Erythroblast (primary cell): ENCODE measurements around the gene EMCN.
"Not testable (repeated sequence)": the region's sequence is repeated elsewhere in the genome, so short reads cannot be mapped to it uniquely, and the experiment has no call there.

ENCODE experiments used
- DNase-seq, 2 experiments: peaks; one replicate each; lab custom pipeline; 2025; lab: John Stamatoyannopoulos, UW
- GATA1 ChIP-seq: IDR thresholded peaks from 2 replicates; pipeline ENCODE4 v1.6.1; 2011; ENCODE audit warnings: low read depth, mild to moderate bottlenecking, control low read depth, low read length, moderate library complexity
- POLR2A ChIP-seq: IDR thresholded peaks from 2 replicates; pipeline ENCODE4 v1.6.1; 2011; ENCODE audit warnings: mild to moderate bottlenecking, low read length

EMCN gene

GRCh38 chr4:100461807-100462605, 55.8 kb downstream of the EMCN start:
- DNase-seq, result no peak
- no peak for TF ChIP-seq POLR2A
- no peak for TF ChIP-seq GATA1

- TF ChIP-seq GATA1, result no peak
- TF ChIP-seq POLR2A, result no peak
- no peak for DNase-seq
These were observed 67.4 kb downstream of the EMCN start for GRCh38 chr4:100450449-100450848.

GRCh38 chr4:100431416-100431815, 86.4 kb downstream of the EMCN start:
- DNase-seq, result no peak
- TF ChIP-seq GATA1 (no peak), POLR2A (no peak)

- DNase-seq, result no peak
- no peak for TF ChIP-seq POLR2A
- TF ChIP-seq GATA1, result no peak
These were observed 87.4 kb downstream of the EMCN start for GRCh38 chr4:100430451-100430850.

DNA sequence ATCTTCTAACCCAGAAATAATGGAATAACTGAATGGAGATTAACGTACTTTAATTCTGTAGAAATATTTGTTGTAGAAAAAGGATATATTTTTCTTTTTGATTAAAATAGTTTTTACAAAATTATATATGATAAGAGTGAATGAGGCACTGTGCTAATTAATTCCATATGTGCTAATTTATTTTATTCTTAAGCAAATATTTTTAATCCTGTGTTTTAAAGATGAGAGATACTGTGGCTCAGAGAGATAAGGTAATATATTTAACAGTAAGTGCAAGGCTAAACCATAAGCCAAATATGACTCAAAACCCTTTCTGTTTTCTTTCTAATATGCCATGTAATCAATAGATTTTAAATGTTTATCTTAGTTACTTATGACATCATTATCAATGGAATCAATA, 88.2 kb downstream of the EMCN start:
- no peak for DNase-seq
- TF ChIP-seq POLR2A (no peak), GATA1 (no peak)

DNA sequence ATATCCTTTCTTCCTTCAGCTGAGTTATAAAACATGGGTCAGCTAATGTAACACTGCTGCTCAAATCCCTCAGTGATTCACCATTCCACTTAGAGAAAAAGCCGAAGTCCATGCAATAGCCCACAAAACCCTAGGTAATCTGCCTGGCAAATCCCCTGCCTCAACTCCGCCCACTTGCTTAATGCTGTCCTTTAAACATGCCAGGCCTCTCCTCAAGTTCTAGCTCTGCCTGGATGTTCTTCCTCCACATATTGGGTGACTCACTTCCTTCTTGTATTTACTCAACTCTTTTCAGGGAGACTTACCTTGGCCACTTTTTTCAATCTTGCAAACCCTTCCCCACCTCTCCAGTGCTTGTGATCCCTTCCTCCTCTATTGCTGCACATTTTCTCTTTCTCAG, 89.8 kb downstream of the EMCN start:
- no peak for TF ChIP-seq POLR2A
- no peak for TF ChIP-seq GATA1
- DNase-seq, result no peak

- TF ChIP-seq GATA1 (no peak), POLR2A (no peak)
- DNase-seq, result no peak
These were observed 93.4 kb downstream of the EMCN start for GRCh38 chr4:100424376-100424775.

DNA sequence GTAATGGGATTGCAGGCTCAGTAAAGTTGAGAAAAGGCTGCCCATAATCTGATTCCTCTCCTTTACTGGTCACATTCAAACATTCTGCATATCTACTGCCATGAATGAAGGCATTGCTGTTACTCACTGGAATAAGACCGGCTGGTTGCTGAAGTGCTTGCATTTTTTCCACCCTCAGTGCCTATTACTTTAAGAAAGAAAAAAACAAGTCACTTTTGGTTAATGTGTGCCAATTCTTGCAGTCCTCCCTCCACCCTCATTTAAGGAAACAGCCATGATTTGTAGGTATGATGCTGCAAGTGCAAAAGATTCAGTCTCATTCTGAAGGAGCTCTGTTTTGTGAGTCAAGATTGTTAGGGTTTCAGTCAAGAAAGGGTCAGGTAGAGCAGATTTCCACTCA, 94.9 kb downstream of the EMCN start:
- no peak for DNase-seq
- TF ChIP-seq POLR2A, result no peak
- TF ChIP-seq GATA1, result no peak

DNA sequence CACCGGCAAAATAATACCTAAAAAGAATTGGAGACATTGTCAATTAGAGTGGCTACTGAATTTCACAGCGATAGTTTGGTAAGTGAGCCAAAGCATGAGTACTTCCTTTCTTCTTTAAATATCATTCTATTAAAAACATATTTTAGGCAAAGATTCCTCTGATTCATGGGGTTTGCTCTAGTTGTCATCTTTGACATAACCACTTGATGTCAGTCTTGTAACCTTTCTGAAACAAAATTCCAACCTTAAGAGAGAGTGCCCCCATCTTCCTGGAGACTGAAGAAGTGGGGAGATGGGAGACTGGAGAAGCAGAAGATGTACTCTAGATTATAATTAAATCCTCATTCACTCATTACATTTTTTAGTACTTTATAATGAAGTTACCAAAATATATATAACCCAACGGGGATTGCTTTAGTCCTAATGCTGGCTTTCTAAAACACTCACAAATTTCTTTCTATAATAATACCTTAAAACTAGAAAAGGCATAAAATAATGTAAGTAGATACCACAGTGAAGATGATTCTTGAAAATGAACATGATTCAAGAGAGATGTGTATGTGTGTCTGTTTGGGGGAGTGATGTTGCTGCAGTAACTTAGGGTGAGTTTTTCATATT, 96.4 kb downstream of the EMCN start:
- TF ChIP-seq POLR2A, result no peak
- no peak for TF ChIP-seq GATA1
- peak in 1 of 2 experiments; percentile 2 for DNase-seq

DNA sequence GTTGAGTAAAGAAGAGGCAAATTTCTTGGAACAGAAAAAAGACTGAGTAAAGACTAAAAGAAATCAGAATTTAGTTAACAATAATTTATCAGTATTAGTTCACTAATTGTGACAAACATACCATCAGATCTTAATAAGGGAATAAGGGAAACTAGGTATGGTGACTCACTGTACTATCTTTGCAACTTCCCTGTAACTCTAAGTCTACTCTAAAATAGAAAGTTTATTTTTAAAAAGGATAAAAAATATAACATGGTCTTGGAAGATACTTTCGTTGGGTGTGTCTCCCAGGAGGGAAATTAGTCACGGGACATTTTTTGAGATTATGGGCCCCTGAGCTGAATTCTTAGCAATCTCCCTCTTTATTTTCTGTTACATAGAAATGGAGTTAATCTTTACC, 97.3 kb downstream of the EMCN start:
- TF ChIP-seq GATA1 (no peak), POLR2A (no peak)
- no peak for DNase-seq

DNA sequence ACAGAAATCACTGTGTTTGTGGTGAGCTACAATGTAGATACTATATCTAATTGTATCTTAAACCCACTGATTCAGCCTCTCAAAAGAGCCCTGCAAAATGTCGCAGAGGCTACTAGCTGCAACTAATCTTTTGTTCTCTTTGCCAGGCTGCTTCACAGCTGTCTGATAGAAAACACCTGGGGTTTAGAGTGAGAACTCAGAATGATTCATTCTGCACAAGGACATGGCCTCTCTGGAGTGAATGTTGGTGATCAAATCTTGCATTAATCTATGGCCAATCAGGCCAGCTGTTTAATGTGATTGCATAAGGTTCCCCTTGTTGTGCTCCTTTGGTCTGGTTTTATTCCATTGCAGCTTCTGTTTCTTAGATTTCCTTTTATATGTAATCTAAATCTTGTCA, 100.3 kb downstream of the EMCN start:
- TF ChIP-seq GATA1 (no peak), POLR2A (no peak)
- no peak for DNase-seq

DNA sequence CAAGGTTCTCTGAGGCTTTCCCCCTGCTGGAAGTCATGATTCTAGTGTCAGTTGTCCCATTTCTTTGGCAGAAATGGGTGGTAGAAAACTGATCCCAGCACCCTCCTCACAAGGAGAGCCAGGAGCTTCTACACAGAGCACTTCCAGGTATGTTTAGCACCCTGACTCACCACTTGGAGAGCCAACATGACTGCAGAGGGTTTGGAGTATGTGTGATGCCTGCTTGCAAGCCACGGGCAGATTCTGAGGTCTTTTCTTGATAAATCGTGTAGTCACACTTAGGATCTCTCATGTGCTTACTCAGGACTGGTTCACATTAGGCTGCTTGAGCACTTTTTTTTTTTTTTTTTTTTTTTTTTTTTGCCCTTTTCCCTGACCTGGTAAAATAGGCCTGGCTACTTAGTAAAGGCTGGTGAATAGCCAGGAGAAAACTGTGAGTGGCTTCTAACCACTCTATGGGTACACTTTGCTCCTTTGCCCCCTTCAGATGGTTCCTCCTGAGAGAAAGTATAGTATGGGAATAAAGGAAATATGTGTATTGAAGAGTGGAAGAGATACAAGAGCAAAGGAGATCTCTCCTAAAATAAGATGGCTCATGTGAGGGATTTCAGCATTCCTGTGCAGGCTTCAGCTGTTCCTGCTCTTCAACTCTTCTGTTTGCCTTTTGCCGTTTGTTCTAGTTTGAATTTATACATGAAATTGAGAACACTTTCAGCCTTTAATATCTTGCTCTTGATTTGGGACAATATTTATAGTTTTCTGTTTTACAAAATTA, 103.6 kb downstream of the EMCN start:
- no peak for DNase-seq

GRCh38 chr4:100391863-100392262, 126.0 kb downstream of the EMCN start:
- DNase-seq, result no peak

More for the DNA sequence above, 103.6 kb downstream of the EMCN start:
- TF ChIP-seq GATA1, result no peak
- TF ChIP-seq POLR2A, result no peak

DNA sequence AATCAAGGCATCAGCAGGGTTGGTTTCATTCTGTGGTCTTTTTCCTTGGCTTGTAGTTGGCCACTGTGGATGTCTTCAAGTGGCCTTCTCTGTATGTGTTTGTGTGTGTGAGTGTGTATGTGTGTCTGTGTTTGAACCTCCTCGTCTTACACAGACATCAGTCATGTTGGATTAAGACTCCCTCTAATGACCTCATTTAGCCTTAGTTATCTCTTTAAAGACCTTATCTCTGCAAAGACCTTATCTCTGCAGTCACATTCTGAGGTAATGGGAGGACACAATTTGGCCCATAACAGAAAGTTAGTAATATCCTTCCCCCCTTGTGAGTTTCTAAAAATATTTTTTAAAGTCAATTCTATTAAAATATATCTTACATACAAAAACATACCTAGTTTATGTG, 126.7 kb downstream of the EMCN start:
- TF ChIP-seq POLR2A, result no peak
- TF ChIP-seq GATA1, result no peak

More at GRCh38 chr4:100391863-100392262, 126.0 kb downstream of the EMCN start:
- TF ChIP-seq GATA1 (no peak), POLR2A (no peak)

GRCh38 chr4:100386270-100386669, 131.6 kb downstream of the EMCN start:
- DNase-seq, result no peak
- no peak for TF ChIP-seq POLR2A
- TF ChIP-seq GATA1, result no peak

More for the DNA sequence above, 126.7 kb downstream of the EMCN start:
- DNase-seq, result no peak

DNA sequence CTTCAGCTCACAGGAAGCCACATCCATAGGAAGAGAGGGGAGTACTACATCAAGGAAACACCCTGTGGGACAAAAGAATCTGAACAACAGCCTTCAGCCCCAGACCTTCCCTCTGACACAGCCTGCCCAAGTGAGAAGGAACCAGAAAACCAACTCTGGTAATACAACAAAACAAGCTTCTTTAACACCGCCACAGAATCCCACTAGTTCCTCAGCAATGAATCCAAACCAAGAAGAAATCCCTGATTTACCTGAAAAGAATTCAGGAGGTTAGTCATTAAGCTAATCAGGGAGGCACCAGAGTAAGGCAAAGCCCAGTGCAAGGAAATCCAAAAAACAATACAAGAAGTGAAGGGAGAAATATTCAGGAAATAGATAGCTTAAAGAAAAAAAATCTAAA, 137.4 kb downstream of the EMCN start:
- DNase-seq, result not testable (repeated sequence)
